ENCODE measurements around the gene FAM83C. TPM values are rescaled to one million over a fixed set of nuclear protein-coding genes. Genes with fewer than 3 reads are reported as not detected.

Gene FAM83C
- total RNA-seq, 1 donor from 2014 or later = not detected

GRCh38 chr20:35339636-35340035 is 47.4 kb upstream of the FAM83C start:
- no peaks in the 10 kb centered on the region for H3K9me3 Mint-ChIP-seq
- no peak for DNase-seq (ENCODE audit: low spot score)
- H3K9me3 ChIP-seq (ENCODE audit: low read depth) = no peaks in the 10 kb centered on the region
- no peaks in the 10 kb centered on the region for H3K36me3 Mint-ChIP-seq
- H3K36me3 ChIP-seq = no peaks in the 10 kb centered on the region
- H3K4me1 ChIP-seq = no peaks in the 10 kb centered on the region
- H3K4me3 ChIP-seq = no peak overlapping the region
- H3K27me3 Mint-ChIP-seq (ENCODE audit: insufficient read depth, low read depth) = peaks cover 2% of the 10 kb centered on the region
- peaks cover 4% of the 10 kb centered on the region for H3K4me1 Mint-ChIP-seq
- H4K20me1 ChIP-seq (ENCODE audit: low read depth) = no peaks in the 10 kb centered on the region
- no peaks in the 10 kb centered on the region for H3K79me2 ChIP-seq (ENCODE audit: low read depth)
- H3K4me3 Mint-ChIP-seq = no peak overlapping the region
- H3K27me3 ChIP-seq = no peaks in the 10 kb centered on the region
- TF ChIP-seq EZH2phosphoT487 (IDR thresholded peaks at IDR 0.05) (no peak), CTCF (IDR thresholded peaks at IDR 0.05) (no peak), EZH2 (IDR thresholded peaks at IDR 0.05) (no peak)
- no peak overlapping the region for H2AFZ ChIP-seq (replicated peaks)
- no peak overlapping the region for H3K9ac ChIP-seq
- no peaks in the 10 kb centered on the region for H3F3A ChIP-seq (ENCODE audit: low read depth)
- no peak overlapping the region for H3K27ac ChIP-seq
- no peak overlapping the region for H3K27ac Mint-ChIP-seq
- H3K4me2 ChIP-seq = no peak overlapping the region

- Histone ChIP-seq H3K4me1 (no peaks in the 10 kb centered on the region), H3K9ac (no peak overlapping the region)
Measured at GRCh38 chr20:35339007-35339406, 46.8 kb upstream of the FAM83C start.

GRCh38 chr20:35334311-35335101 is 42.3 kb upstream of the FAM83C start:
- TF ChIP-seq EZH2 (IDR thresholded peaks at IDR 0.05) (no peak), CTCF (IDR thresholded peaks at IDR 0.05) (no peak), EZH2phosphoT487 (IDR thresholded peaks at IDR 0.05) (no peak)
- Histone ChIP-seq H3K9ac (no peak overlapping the region), H2AFZ (replicated peaks) (no peak overlapping the region), H3K79me2 (ENCODE audit: low read depth) (no peaks in the 10 kb centered on the region), H3F3A (ENCODE audit: low read depth) (no peaks in the 10 kb centered on the region), H4K20me1 (ENCODE audit: low read depth) (no peaks in the 10 kb centered on the region), H3K27me3 (no peaks in the 10 kb centered on the region), H3K4me3 (no peak overlapping the region), H3K4me2 (no peak overlapping the region), H3K9me3 (ENCODE audit: low read depth) (no peaks in the 10 kb centered on the region), H3K27ac (no peak overlapping the region), H3K4me1 (no peaks in the 10 kb centered on the region), H3K36me3 (no peaks in the 10 kb centered on the region)
- H3K27ac Mint-ChIP-seq = no peak overlapping the region
- peaks cover 4% of the 10 kb centered on the region for H3K4me1 Mint-ChIP-seq
- peaks cover 2% of the 10 kb centered on the region for H3K27me3 Mint-ChIP-seq (ENCODE audit: insufficient read depth, low read depth)
- no peaks in the 10 kb centered on the region for H3K9me3 Mint-ChIP-seq
- H3K36me3 Mint-ChIP-seq = no peaks in the 10 kb centered on the region
- H3K4me3 Mint-ChIP-seq = no peak overlapping the region
- DNase-seq (ENCODE audit: low spot score) = no peak

More at GRCh38 chr20:35339007-35339406, 46.8 kb upstream of the FAM83C start:
- H3K4me3 ChIP-seq = no peak overlapping the region
- no peaks in the 10 kb centered on the region for H3K9me3 ChIP-seq (ENCODE audit: low read depth)
- Mint-ChIP-seq H3K4me3 (no peak overlapping the region), H3K27ac (no peak overlapping the region), H3K36me3 (no peaks in the 10 kb centered on the region), H3K27me3 (ENCODE audit: insufficient read depth, low read depth) (peaks cover 2% of the 10 kb centered on the region), H3K4me1 (peaks cover 4% of the 10 kb centered on the region), H3K9me3 (no peaks in the 10 kb centered on the region)
- DNase-seq (ENCODE audit: low spot score) = no peak
- H4K20me1 ChIP-seq (ENCODE audit: low read depth) = no peaks in the 10 kb centered on the region
- H3K27ac ChIP-seq = no peak overlapping the region
- H3K79me2 ChIP-seq (ENCODE audit: low read depth) = no peaks in the 10 kb centered on the region
- H3F3A ChIP-seq (ENCODE audit: low read depth) = no peaks in the 10 kb centered on the region
- no peaks in the 10 kb centered on the region for H3K27me3 ChIP-seq
- no peaks in the 10 kb centered on the region for H3K36me3 ChIP-seq
- no peak overlapping the region for H3K4me2 ChIP-seq
- TF ChIP-seq CTCF (IDR thresholded peaks at IDR 0.05) = no peak
- H2AFZ ChIP-seq (replicated peaks) = no peak overlapping the region
